IPS-20b (cell line): ENCODE data around the gene HS6ST3.
"Not testable (repeated sequence)": the region's sequence is repeated elsewhere in the genome, so short reads cannot be mapped to it uniquely, and the experiment has no call there.

Experiments
- H3K27ac ChIP-seq: one replicate; pipeline ENCODE4 v1.5.1; 2013; ENCODE audit warnings: low read length
- H3K27me3 ChIP-seq: 2 replicates; pipeline ENCODE4 v1.6.1; 2013; ENCODE audit warnings: mild to moderate bottlenecking, low read length, inconsistent platforms; ENCODE audit not compliant: insufficient read depth
- H3K36me3 ChIP-seq: 2 replicates; pipeline ENCODE4 v1.6.1; 2013; ENCODE audit warnings: low read depth, mild to moderate bottlenecking, inconsistent platforms, low read length, moderate library complexity; ENCODE audit not compliant: insufficient read depth
- H3K4me1 ChIP-seq: 2 replicates; pipeline ENCODE4 v1.6.1; 2013; ENCODE audit warnings: mild to moderate bottlenecking, control low read depth, inconsistent platforms, low read length, moderate library complexity; ENCODE audit not compliant: insufficient read depth
- H3K4me3 ChIP-seq: 2 replicates; pipeline ENCODE4 v1.5.1; 2013; ENCODE audit warnings: mild to moderate bottlenecking, low read length, inconsistent platforms
- H3K9ac ChIP-seq: 2 replicates; pipeline ENCODE4 v1.6.1; 2013; ENCODE audit warnings: low read depth, mild to moderate bottlenecking, inconsistent platforms, low read length, moderate library complexity
- H3K9me3 ChIP-seq: 2 replicates; pipeline ENCODE4 v1.6.1; 2013; ENCODE audit warnings: mild to moderate bottlenecking, low read depth, low read length, inconsistent platforms; ENCODE audit not compliant: insufficient read depth

The HS6ST3 gene

GRCh38 chr13:96100457-96101220, 10.7 kb downstream of the HS6ST3 start:
- Histone ChIP-seq H3K9me3 (no peaks in the 10 kb centered on the region), H3K27ac (no peak overlapping the region), H3K36me3 (no peaks in the 10 kb centered on the region), H3K9ac (no peak overlapping the region), H3K4me1 (peaks cover 10% of the 10 kb centered on the region), H3K4me3 (no peak overlapping the region), H3K27me3 (no peaks in the 10 kb centered on the region)

DNA sequence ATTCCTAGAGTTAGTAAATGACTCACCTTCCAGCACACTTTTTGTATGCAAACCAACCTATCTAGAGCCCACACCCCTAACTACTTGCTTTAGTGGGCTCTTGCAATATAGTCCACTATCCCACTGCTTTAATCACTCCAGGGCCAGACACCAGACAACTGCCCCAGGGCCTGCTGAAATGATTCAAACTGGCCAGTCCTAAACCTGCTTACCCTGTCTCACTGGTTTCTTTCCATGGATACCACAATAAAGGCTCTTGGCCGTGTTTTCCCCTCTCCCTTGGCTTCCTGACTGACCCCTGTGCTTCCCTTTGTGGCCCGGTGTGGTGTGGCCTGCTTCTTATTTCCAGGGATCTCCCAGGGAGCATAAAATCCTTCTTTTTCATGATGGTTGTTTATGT, 14.6 kb downstream of the HS6ST3 start:
- Histone ChIP-seq H3K9me3 (peaks cover 24% of the 10 kb centered on the region), H3K4me3 (no peak overlapping the region), H3K27me3 (no peaks in the 10 kb centered on the region), H3K9ac (no peak overlapping the region), H3K36me3 (no peaks in the 10 kb centered on the region), H3K27ac (no peak overlapping the region), H3K4me1 (peaks cover 10% of the 10 kb centered on the region)

- H3K9ac ChIP-seq, H3K27me3 ChIP-seq, H3K4me1 ChIP-seq, H3K36me3 ChIP-seq, H3K4me3 ChIP-seq, H3K27ac ChIP-seq: not testable (repeated sequence)
- peaks cover 28% of the 10 kb centered on the region for H3K9me3 ChIP-seq
Measured at GRCh38 chr13:96108072-96108471, 18.2 kb downstream of the HS6ST3 start.

DNA sequence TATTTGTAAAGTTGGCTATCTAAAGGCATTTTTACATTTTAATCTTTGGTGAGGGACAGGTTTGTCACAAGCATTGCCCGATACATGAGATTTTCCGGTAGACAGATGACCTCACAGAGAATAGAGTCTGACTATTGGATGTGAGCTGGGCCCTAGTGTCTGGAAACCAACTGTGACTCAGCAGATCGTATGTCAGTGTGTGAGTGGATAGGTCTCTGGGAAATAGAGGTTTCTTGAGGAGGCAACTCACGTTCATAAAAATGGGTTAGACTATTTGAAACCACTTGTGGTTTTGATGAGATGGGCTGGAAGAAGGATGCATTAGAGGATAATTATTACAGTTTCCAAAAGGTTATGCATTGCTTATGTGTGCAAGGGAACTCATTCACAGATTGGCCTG, 19.2 kb downstream of the HS6ST3 start:
- Histone ChIP-seq H3K9ac (no peak overlapping the region), H3K4me3 (no peak overlapping the region), H3K36me3 (no peaks in the 10 kb centered on the region), H3K27me3 (no peaks in the 10 kb centered on the region), H3K4me1 (peaks cover 8% of the 10 kb centered on the region), H3K27ac (no peak overlapping the region), H3K9me3 (peaks cover 28% of the 10 kb centered on the region)

DNA sequence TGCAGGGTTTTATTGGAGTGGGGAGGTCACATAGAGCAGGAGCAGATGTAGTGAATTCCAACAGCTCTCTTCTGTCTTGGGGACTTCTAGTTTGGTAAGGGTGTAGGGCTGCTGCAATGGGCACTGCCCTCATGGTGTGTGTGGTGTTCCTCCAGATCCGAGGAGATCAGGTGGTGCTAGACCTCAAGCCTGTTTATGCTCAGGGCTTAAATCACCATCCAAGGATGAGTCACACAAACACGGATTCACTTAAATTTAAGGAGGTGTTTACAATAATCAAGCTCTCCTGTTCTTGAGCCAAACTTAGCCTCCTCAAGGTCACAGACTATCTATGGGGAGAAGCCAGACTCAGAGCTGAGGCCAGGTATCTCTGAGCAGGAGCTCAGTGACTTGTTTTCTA, 23.0 kb downstream of the HS6ST3 start:
- Histone ChIP-seq H3K36me3 (no peaks in the 10 kb centered on the region), H3K4me1 (no peaks in the 10 kb centered on the region), H3K27ac (no peak overlapping the region), H3K9ac (no peak overlapping the region), H3K9me3 (peaks cover 19% of the 10 kb centered on the region), H3K4me3 (no peak overlapping the region), H3K27me3 (no peaks in the 10 kb centered on the region)

GRCh38 chr13:96115368-96115767, 25.5 kb downstream of the HS6ST3 start:
- not testable (repeated sequence) for H3K9me3 ChIP-seq, H3K27ac ChIP-seq, H3K36me3 ChIP-seq, H3K4me3 ChIP-seq, H3K27me3 ChIP-seq, H3K4me1 ChIP-seq, H3K9ac ChIP-seq

DNA sequence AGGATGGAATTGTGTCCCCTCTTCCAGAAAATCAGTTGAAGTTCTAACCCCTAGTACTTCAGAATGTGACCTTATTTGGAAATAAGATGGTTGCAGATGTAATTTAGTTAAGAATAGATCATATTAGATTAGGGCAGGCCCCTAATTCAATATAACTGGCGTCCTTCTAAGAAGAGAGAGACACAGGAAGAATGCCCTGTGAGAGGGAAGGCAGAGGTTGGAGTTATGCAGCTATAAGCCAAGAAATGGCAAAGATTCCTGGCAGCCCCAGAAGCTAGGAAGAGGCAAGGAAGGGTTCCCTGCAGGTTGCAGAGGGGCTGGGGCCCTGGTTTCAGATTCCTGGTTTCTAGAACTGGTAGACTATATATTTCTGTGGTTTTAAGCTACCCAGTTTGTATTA, 30.0 kb downstream of the HS6ST3 start:
- no peak overlapping the region for H3K4me3 ChIP-seq
- no peaks in the 10 kb centered on the region for H3K4me1 ChIP-seq
- no peaks in the 10 kb centered on the region for H3K9me3 ChIP-seq
- no peaks in the 10 kb centered on the region for H3K27me3 ChIP-seq
- no peak overlapping the region for H3K27ac ChIP-seq
- H3K36me3 ChIP-seq = no peaks in the 10 kb centered on the region
- H3K9ac ChIP-seq = no peak overlapping the region

DNA sequence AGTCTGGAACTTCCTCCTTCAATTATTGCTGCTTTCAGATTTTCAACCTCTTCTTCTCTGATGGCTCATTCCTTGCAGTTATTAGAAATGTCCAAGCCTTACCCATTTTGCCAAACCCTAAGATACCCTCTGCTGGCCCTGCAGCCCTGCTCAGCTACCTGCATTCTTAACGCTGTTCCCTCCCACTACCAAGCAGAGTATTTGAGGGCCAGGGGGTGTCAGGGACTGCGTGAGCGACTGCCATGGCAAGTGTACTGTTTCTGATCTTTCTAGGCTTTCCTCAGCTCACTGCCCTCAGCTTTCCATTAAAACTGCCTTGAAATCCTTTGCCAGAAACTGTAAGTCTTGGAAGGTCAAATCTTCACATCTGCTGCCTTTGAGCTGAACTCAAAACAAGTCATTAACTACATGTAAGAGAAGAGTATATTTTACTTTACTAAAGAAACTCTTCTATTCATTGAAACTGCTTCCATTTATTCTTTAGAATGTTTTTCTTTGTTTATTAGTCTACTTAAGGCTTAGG, 41.0 kb downstream of the HS6ST3 start:
- H3K36me3 ChIP-seq = no peaks in the 10 kb centered on the region
- H3K27ac ChIP-seq = no peak overlapping the region
- H3K4me1 ChIP-seq = no peaks in the 10 kb centered on the region
- no peak overlapping the region for H3K4me3 ChIP-seq
- no peaks in the 10 kb centered on the region for H3K9me3 ChIP-seq
- H3K9ac ChIP-seq = no peak overlapping the region
- H3K27me3 ChIP-seq = no peaks in the 10 kb centered on the region

GRCh38 chr13:96141032-96141431, 51.1 kb downstream of the HS6ST3 start:
- no peaks in the 10 kb centered on the region for H3K9me3 ChIP-seq
- H3K9ac ChIP-seq = no peak overlapping the region
- no peak overlapping the region for H3K4me3 ChIP-seq
- no peaks in the 10 kb centered on the region for H3K36me3 ChIP-seq
- H3K27me3 ChIP-seq = no peaks in the 10 kb centered on the region
- H3K4me1 ChIP-seq = no peaks in the 10 kb centered on the region
- no peak overlapping the region for H3K27ac ChIP-seq

GRCh38 chr13:96159725-96160124, 69.8 kb downstream of the HS6ST3 start:
- Histone ChIP-seq H3K9me3 (no peaks in the 10 kb centered on the region), H3K36me3 (no peaks in the 10 kb centered on the region), H3K27ac (no peak overlapping the region), H3K27me3 (no peaks in the 10 kb centered on the region), H3K4me3 (no peak overlapping the region), H3K4me1 (no peaks in the 10 kb centered on the region), H3K9ac (no peak overlapping the region)

GRCh38 chr13:96161141-96161540, 71.2 kb downstream of the HS6ST3 start:
- Histone ChIP-seq H3K4me3 (no peak overlapping the region), H3K27ac (no peak overlapping the region), H3K36me3 (no peaks in the 10 kb centered on the region), H3K9me3 (no peaks in the 10 kb centered on the region), H3K4me1 (no peaks in the 10 kb centered on the region), H3K9ac (no peak overlapping the region), H3K27me3 (no peaks in the 10 kb centered on the region)

- H3K4me3 ChIP-seq = no peak overlapping the region
- no peaks in the 10 kb centered on the region for H3K4me1 ChIP-seq
- no peaks in the 10 kb centered on the region for H3K27me3 ChIP-seq
- H3K36me3 ChIP-seq = no peaks in the 10 kb centered on the region
- no peak overlapping the region for H3K9ac ChIP-seq
- no peaks in the 10 kb centered on the region for H3K9me3 ChIP-seq
- no peak overlapping the region for H3K27ac ChIP-seq
Measured at GRCh38 chr13:96165840-96166239, 75.9 kb downstream of the HS6ST3 start.
